ENCODE results near the gene PLCH1.

The PLCH1 gene

DNA sequence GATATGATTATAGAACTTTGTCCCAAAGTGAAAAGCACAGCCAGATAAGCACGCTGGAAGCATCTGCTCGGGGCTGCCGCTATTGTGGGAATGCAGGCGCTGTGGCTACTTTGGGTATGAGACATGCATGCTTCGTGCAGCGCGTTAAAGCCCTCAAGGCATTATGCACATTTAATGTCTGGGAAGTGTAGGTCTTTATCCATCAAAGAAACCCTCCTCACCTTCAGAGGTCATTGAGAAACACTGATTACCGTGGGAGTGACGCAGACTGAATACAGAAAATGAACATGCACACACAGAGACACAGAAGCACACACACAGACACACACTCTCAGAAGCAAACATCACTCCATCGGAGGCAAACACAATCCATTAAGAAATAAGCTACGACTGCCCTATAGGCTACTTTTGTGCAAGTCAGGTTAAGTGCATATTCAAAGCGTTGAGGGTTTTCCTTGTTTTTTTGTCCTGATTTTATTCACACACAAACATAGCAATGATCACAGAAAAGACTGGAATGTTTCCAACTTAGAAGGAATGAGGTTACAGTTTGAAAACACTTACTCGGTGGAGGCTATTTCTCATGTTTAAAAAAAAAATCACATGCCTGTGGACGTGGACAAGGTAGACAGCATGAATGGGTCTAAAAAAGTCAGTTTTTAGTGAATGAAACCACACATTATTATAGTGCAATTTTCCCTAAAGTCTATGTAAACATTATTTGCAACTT, 68.5 kb downstream of the PLCH1 start (continued):
- TF ChIP-seq, protein P1, sequence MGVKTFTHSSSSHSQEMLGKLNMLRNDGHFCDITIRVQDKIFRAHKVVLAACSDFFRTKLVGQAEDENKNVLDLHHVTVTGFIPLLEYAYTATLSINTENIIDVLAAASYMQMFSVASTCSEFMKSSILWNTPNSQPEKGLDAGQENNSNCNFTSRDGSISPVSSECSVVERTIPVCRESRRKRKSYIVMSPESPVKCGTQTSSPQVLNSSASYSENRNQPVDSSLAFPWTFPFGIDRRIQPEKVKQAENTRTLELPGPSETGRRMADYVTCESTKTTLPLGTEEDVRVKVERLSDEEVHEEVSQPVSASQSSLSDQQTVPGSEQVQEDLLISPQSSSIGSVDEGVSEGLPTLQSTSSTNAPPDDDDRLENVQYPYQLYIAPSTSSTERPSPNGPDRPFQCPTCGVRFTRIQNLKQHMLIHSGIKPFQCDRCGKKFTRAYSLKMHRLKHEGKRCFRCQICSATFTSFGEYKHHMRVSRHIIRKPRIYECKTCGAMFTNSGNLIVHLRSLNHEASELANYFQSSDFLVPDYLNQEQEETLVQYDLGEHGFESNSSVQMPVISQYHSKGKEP (tag by site-specific recombination; IDR thresholded peaks at IDR 0.05) = peak; percentile 89
- TF ChIP-seq ZNF670 (tag by site-specific recombination; IDR thresholded peaks at IDR 0.05; ENCODE audit: low read depth) = no peak

DNA sequence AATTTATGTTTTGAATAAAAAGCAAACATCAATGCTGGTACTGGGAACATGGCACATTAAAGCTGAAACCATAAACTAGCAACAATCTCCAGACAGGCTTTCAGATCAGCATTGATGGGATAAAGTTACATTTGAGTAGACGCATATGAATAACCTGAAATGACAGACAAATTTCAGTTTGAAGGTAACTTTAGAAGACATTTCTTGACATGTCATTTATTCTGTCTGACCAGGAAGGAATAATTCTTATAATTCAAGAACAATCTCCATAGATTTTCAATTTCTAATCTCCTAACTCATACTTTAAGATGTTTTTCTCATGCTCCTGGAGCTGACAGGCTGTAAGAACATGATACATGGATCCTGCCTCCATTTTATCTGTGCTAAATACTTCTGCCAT, 69.8 kb downstream of the PLCH1 start:
- Histone ChIP-seq H3K9me3 (ENCODE audit: control insufficient read depth, insufficient read depth, low read depth, low read length) (no peaks in the 10 kb centered on the region), H3K4me1 (ENCODE audit: control insufficient read depth, insufficient read depth, low read length) (no peaks in the 10 kb centered on the region; the same call in 1 of the 2 replicates), H3K36me3 (ENCODE audit: control insufficient read depth in 2 of 2, insufficient read depth in 1 of 2, low read length in 2 of 2) (no peaks in the 10 kb centered on the region), H3K4me3 (ENCODE audit: low read depth, low read length) (no peak overlapping the region), H3K27ac (ENCODE audit: extremely low read depth, low read depth, low read length) (no peak overlapping the region)
- CTCF ChIA-PET = no interaction called here
- TF ChIP-seq ZNF366 (tag by site-specific recombination; conservative IDR thresholded peaks at IDR 0.05) = no peak
- TF ChIP-seq, protein P2, sequence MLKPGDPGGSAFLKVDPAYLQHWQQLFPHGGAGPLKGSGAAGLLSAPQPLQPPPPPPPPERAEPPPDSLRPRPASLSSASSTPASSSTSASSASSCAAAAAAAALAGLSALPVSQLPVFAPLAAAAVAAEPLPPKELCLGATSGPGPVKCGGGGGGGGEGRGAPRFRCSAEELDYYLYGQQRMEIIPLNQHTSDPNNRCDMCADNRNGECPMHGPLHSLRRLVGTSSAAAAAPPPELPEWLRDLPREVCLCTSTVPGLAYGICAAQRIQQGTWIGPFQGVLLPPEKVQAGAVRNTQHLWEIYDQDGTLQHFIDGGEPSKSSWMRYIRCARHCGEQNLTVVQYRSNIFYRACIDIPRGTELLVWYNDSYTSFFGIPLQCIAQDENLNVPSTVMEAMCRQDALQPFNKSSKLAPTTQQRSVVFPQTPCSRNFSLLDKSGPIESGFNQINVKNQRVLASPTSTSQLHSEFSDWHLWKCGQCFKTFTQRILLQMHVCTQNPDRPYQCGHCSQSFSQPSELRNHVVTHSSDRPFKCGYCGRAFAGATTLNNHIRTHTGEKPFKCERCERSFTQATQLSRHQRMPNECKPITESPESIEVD (tag by site-specific recombination; IDR thresholded peaks at IDR 0.05) = peak; percentile 54; the same call in 1 of the 2 replicates
- peak; percentile 18; the same call in 1 of the 2 replicates for TF ChIP-seq ZBTB17 (tag by site-specific recombination; IDR thresholded peaks at IDR 0.05)
- POLR2A ChIA-PET = no interaction called here

GRCh38 chr3:155673421-155673820, 71.5 kb downstream of the PLCH1 start:
- POLR2A ChIA-PET = no interaction called here
- Histone ChIP-seq H3K4me3 (ENCODE audit: low read depth, low read length) (no peak overlapping the region), H3K9me3 (ENCODE audit: control insufficient read depth, insufficient read depth, low read depth, low read length) (no peaks in the 10 kb centered on the region), H3K4me1 (ENCODE audit: control insufficient read depth, insufficient read depth, low read length) (no peaks in the 10 kb centered on the region; the same call in 1 of the 2 replicates), H3K36me3 (ENCODE audit: control insufficient read depth in 2 of 2, insufficient read depth in 1 of 2, low read length in 2 of 2) (no peaks in the 10 kb centered on the region), H3K27ac (ENCODE audit: extremely low read depth, low read depth, low read length) (no peak overlapping the region)
- CTCF ChIA-PET = interaction anchor here (2.3 kb wide), 1 partner anchor 28 kb away, joined by 10 read pairs; no protein-coding TSS in a partner anchor
- TF ChIP-seq ZNF174 (tag by site-specific recombination; IDR thresholded peaks at IDR 0.05) = no peak
- TF ChIP-seq ZNF654 (tag by site-specific recombination; IDR thresholded peaks at IDR 0.05; ENCODE audit: low read depth) = no peak
- TF ChIP-seq GLI4 (tag by site-specific recombination; IDR thresholded peaks at IDR 0.05) = no peak
- TF ChIP-seq, protein P3, sequence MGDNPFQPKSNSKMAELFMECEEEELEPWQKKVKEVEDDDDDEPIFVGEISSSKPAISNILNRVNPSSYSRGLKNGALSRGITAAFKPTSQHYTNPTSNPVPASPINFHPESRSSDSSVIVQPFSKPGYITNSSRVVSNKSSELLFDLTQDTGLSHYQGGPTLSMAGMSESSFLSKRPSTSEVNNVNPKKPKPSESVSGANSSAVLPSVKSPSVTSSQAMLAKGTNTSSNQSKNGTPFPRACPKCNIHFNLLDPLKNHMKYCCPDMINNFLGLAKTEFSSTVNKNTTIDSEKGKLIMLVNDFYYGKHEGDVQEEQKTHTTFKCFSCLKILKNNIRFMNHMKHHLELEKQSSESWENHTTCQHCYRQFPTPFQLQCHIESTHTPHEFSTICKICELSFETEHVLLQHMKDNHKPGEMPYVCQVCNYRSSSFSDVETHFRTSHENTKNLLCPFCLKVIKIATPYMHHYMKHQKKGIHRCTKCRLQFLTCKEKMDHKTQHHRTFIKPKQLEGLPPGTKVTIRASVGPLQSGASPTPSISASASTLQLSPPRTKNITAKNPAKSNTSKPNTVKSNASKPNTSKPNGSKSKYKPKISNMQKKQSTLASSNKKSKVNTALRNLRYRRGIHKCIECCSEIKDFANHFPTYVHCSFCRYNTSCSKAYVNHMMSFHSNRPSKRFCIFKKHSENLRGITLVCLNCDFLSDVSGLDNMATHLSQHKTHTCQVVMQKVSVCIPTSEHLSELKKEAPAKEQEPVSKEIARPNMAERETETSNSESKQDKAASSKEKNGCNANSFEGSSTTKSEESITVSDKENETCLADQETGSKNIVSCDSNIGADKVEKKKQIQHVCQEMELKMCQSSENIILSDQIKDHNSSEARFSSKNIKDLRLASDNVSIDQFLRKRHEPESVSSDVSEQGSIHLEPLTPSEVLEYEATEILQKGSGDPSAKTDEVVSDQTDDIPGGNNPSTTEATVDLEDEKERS (tag by site-specific recombination; IDR thresholded peaks at IDR 0.05) = no peak
- TF ChIP-seq, protein P4, sequence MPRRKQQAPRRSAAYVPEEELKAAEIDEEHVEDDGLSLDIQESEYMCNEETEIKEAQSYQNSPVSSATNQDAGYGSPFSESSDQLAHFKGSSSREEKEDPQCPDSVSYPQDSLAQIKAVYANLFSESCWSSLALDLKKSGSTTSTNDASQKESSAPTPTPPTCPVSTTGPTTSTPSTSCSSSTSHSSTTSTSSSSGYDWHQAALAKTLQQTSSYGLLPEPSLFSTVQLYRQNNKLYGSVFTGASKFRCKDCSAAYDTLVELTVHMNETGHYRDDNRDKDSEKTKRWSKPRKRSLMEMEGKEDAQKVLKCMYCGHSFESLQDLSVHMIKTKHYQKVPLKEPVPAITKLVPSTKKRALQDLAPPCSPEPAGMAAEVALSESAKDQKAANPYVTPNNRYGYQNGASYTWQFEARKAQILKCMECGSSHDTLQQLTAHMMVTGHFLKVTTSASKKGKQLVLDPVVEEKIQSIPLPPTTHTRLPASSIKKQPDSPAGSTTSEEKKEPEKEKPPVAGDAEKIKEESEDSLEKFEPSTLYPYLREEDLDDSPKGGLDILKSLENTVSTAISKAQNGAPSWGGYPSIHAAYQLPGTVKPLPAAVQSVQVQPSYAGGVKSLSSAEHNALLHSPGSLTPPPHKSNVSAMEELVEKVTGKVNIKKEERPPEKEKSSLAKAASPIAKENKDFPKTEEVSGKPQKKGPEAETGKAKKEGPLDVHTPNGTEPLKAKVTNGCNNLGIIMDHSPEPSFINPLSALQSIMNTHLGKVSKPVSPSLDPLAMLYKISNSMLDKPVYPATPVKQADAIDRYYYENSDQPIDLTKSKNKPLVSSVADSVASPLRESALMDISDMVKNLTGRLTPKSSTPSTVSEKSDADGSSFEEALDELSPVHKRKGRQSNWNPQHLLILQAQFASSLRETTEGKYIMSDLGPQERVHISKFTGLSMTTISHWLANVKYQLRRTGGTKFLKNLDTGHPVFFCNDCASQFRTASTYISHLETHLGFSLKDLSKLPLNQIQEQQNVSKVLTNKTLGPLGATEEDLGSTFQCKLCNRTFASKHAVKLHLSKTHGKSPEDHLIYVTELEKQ (tag by site-specific recombination; IDR thresholded peaks at IDR 0.05; ENCODE audit: borderline replicate concordance) = no peak
- TF ChIP-seq, protein P5, sequence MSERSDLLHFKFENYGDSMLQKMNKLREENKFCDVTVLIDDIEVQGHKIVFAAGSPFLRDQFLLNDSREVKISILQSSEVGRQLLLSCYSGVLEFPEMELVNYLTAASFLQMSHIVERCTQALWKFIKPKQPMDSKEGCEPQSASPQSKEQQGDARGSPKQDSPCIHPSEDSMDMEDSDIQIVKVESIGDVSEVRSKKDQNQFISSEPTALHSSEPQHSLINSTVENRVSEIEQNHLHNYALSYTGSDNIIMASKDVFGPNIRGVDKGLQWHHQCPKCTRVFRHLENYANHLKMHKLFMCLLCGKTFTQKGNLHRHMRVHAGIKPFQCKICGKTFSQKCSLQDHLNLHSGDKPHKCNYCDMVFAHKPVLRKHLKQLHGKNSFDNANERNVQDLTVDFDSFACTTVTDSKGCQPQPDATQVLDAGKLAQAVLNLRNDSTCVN (tag by site-specific recombination; optimal IDR thresholded peaks at IDR 0.05) = no peak
- no peak for TF ChIP-seq ZSCAN18 (tag by site-specific recombination; IDR thresholded peaks at IDR 0.05)
- no peak for TF ChIP-seq ZBTB20 (tag by site-specific recombination; IDR thresholded peaks at IDR 0.05)
- no peak for TF ChIP-seq REPIN1 (tag by site-specific recombination; IDR thresholded peaks at IDR 0.05; ENCODE audit: low read depth)
- TF ChIP-seq PRDM4 (tag by site-specific recombination; IDR thresholded peaks at IDR 0.05) = no peak
